Measurements from ENCODE around the gene SBNO2.

DNA sequence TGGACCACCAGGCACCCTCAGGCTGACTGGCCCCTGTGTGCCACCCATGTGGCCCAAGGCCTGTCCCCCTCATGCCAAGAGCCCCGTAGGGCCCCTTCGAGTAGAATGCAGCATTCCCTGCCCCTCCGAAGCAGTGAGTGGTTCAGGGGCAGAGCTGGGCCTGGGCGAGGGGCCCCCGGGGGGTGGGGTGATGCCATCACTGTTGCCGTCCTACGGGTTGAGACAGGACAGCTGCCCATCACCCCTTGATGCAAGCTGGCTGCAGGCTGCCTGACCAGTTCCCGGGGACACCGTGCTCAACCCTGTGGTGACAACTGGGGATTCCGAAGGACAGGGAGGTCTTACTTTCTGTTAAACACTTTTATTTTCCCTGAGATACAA lies 4.7 kb downstream of the SBNO2 start:
- TF ChIP-seq, protein P1, sequence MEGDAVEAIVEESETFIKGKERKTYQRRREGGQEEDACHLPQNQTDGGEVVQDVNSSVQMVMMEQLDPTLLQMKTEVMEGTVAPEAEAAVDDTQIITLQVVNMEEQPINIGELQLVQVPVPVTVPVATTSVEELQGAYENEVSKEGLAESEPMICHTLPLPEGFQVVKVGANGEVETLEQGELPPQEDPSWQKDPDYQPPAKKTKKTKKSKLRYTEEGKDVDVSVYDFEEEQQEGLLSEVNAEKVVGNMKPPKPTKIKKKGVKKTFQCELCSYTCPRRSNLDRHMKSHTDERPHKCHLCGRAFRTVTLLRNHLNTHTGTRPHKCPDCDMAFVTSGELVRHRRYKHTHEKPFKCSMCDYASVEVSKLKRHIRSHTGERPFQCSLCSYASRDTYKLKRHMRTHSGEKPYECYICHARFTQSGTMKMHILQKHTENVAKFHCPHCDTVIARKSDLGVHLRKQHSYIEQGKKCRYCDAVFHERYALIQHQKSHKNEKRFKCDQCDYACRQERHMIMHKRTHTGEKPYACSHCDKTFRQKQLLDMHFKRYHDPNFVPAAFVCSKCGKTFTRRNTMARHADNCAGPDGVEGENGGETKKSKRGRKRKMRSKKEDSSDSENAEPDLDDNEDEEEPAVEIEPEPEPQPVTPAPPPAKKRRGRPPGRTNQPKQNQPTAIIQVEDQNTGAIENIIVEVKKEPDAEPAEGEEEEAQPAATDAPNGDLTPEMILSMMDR (IDR thresholded peaks at IDR 0.05) = no peak
- TF ChIP-seq POLR2A (IDR thresholded peaks at IDR 0.05) = no peak

Measured in Peyer's patch (tissue), 4 donors.